ENCODE measurements around the gene PCBD2. TPM values are rescaled to one million over a fixed set of nuclear protein-coding genes. Genes with fewer than 3 reads are reported as not detected.
"Not testable (repeated sequence)": the region's sequence is repeated elsewhere in the genome, so short reads cannot be mapped to it uniquely, and the experiment has no call there.

PCBD2 gene
- 18.6 and 18.8 TPM in 2 replicates for total RNA-seq
- long read RNA-seq, transcript PCBD2-201 (4 exons, 1,223 nt): major isoform, 12 of 15 reads
- long read RNA-seq, partial matches to known transcripts: 0 of 15 reads
- long read RNA-seq, other reads (novel, unspliced or antisense): 3 of 15 reads

- Mint-ChIP-seq H3K9me3 (ENCODE audit: low read depth) (no peaks in the 10 kb centered on the region), H3K4me3 (ENCODE audit: low read depth) (peak within 1 kb of the TSS; percentile 91), H3K27ac (peak within 1 kb of the TSS; percentile 98), H3K4me1 (ENCODE audit: low read depth) (peaks cover 2% of the 10 kb centered on the region), H3K27me3 (no peaks in the 10 kb centered on the region), H3K36me3 (ENCODE audit: insufficient read depth) (peaks cover 7% of the 10 kb centered on the region)
- DNase-seq (ENCODE audit: low spot score, unreplicated experiment): peak; percentile 93
- peak; percentile 83 for TF ChIP-seq CTCF (IDR thresholded peaks at IDR 0.05; ENCODE audit: unreplicated experiment)
Observed at GRCh38 chr5:134904610-134905245, at the start of gene PCBD2. Gene PCBD2 (plus strand): TSS chr5:134905131. CDS start chr5:134905140, 9 bp downstream.

- not testable (repeated sequence) for H3K4me1 Mint-ChIP-seq (ENCODE audit: low read depth); DNase-seq (ENCODE audit: low spot score, unreplicated experiment); H3K27me3 Mint-ChIP-seq; H3K9me3 Mint-ChIP-seq (ENCODE audit: low read depth); H3K4me3 Mint-ChIP-seq (ENCODE audit: low read depth); H3K27ac Mint-ChIP-seq
- peaks cover 19% of the 10 kb centered on the region for H3K36me3 Mint-ChIP-seq (ENCODE audit: insufficient read depth)
Observed at GRCh38 chr5:134856465-134856864, 48.5 kb upstream of the PCBD2 start.

DNA sequence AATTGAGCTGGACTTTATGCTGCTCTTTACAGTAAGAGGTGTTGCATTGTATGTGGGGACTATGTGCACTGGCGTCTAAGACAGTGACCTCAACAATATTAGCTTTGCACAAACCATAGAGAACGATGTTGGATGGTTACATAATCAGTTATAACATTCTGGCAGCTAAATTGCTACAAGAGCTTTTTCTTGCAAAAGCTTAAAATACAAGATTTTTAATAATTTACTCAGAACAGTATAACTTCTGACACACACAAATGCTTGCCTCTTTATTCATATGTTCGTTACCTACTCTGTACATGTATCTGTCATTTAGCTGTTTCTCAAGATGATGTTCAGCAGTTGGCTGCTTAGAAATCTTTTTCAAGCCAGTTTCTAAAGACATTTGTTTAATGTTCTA, 47.5 kb upstream of the PCBD2 start:
- Mint-ChIP-seq H3K27ac (no peak overlapping the region), H3K9me3 (ENCODE audit: low read depth) (no peaks in the 10 kb centered on the region)
- TF ChIP-seq CTCF (IDR thresholded peaks at IDR 0.05; ENCODE audit: unreplicated experiment): no peak

GRCh38 chr5:134864707-134865106, 40.2 kb upstream of the PCBD2 start:
- TF ChIP-seq CTCF (IDR thresholded peaks at IDR 0.05; ENCODE audit: unreplicated experiment): no peak
- H3K27me3 Mint-ChIP-seq: no peaks in the 10 kb centered on the region
- H3K27ac Mint-ChIP-seq: no peak overlapping the region
- no peak overlapping the region for H3K4me3 Mint-ChIP-seq (ENCODE audit: low read depth)
- no peaks in the 10 kb centered on the region for H3K9me3 Mint-ChIP-seq (ENCODE audit: low read depth)
- H3K36me3 Mint-ChIP-seq (ENCODE audit: insufficient read depth): peaks cover 7% of the 10 kb centered on the region
- H3K4me1 Mint-ChIP-seq (ENCODE audit: low read depth): no peaks in the 10 kb centered on the region
- no peak for DNase-seq (ENCODE audit: low spot score, unreplicated experiment)

More for the DNA sequence above, 47.5 kb upstream of the PCBD2 start:
- no peak for DNase-seq (ENCODE audit: low spot score, unreplicated experiment)
- Mint-ChIP-seq H3K4me3 (ENCODE audit: low read depth) (no peak overlapping the region), H3K36me3 (ENCODE audit: insufficient read depth) (peaks cover 15% of the 10 kb centered on the region), H3K27me3 (no peaks in the 10 kb centered on the region), H3K4me1 (ENCODE audit: low read depth) (no peaks in the 10 kb centered on the region)

DNA sequence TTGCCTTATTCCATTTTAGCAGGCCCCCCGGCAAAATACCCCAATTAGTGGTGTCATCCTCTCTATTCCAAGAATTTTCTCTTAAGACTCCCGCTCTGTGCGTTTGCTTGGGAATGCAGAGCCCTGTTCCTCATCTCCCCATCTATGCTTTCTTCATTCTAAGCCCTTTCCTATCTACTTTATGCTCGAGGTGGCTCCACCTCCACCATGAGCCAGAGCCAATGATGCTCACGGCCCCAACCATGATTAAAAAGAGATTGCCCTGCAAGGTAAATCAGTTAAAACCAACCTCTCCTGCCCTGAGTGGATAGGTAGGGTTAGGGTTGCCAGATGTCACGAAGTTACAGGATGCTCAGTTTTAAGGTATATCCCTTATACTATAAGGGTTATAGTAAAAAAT, 31.4 kb upstream of the PCBD2 start:
- DNase-seq (ENCODE audit: low spot score, unreplicated experiment): no peak
- Mint-ChIP-seq H3K4me3 (ENCODE audit: low read depth) (peak overlapping the region; percentile 93), H3K9me3 (ENCODE audit: low read depth) (no peaks in the 10 kb centered on the region), H3K36me3 (ENCODE audit: insufficient read depth) (peaks cover 2% of the 10 kb centered on the region), H3K27ac (no peak overlapping the region), H3K4me1 (ENCODE audit: low read depth) (peaks cover 19% of the 10 kb centered on the region), H3K27me3 (no peaks in the 10 kb centered on the region)
- no peak for TF ChIP-seq CTCF (IDR thresholded peaks at IDR 0.05; ENCODE audit: unreplicated experiment)

Data from progenitor cell of endocrine pancreas (in vitro differentiated cells).